Measurements from ENCODE around the gene BTBD10. TPM values are rescaled to one million over a fixed set of nuclear protein-coding genes. Genes with fewer than 3 reads are reported as not detected.

BTBD10 gene
- polyA plus RNA-seq, 1 donor from 2014 or later, result 143 TPM

DNA sequence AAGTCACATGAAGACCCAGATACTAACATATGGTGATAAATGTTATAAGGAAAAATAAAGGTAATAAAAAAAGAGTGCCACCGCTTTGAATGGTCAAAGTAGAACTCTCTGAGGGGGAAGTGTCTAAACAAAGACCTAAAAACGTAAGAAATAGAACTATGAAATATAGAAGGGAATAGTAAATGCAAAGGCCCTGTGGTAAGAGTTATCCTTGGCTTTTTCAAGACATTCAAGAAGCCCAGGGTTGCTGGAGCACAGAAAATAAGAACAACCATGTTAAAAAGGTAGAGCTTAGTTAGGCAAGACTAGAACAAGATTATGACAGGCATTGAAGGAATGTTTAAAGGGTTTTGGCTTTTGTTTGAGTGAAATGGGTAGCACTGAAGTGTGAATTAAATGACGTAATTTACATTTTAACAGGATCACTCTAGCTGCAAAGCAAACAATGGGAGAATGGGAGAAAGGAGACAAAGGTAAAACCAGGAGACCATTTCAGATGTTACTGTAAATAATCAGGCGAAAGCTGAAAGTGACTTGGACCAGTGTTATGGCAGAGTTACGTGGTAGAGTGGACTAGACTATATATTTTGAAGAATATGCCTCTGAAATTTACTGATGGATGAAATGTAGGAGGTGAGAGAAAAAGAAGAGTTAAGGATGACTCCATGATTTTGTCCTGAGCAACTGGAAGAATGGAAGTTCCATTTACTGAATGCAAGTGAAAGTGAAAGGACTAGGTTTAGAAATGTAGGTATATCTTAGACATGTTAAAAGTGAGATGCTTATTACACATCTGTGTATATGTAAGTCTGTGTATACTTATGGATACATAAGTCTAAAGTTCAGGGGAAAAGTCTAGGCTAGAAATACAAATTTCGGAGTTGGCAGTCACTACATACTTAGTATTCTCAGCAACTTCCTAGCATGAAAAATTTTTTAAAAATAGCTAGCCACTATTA, 28.5 kb downstream of the BTBD10 start:
- Histone ChIP-seq H2AFZ (ENCODE audit: low read depth, low read length) (no peak overlapping the region), H3K4me3 (ENCODE audit: low read length) (no peak overlapping the region), H3K9me2 (ENCODE audit: insufficient read depth, low read length) (no peaks in the 10 kb centered on the region), H3F3A (ENCODE audit: insufficient read depth, low read length, poor library complexity, severe bottlenecking) (no peaks in the 10 kb centered on the region), H3K9ac (ENCODE audit: low read length) (no peak overlapping the region), H3K27ac (ENCODE audit: low read length) (no peak overlapping the region), H3K36me3 (ENCODE audit: insufficient read depth, low read length) (no peaks in the 10 kb centered on the region), H3K9me3 (ENCODE audit: low read length) (no peaks in the 10 kb centered on the region), H3K79me2 (replicated peaks; ENCODE audit: insufficient read depth, low read length) (peaks cover 10% of the 10 kb centered on the region), H3K27me3 (ENCODE audit: insufficient read depth, low read depth, low read length) (no peaks in the 10 kb centered on the region), H4K20me1 (ENCODE audit: insufficient read depth) (no peaks in the 10 kb centered on the region), H3K4me2 (ENCODE audit: low read length) (no peak overlapping the region)
- TF ChIP-seq, protein P1, sequence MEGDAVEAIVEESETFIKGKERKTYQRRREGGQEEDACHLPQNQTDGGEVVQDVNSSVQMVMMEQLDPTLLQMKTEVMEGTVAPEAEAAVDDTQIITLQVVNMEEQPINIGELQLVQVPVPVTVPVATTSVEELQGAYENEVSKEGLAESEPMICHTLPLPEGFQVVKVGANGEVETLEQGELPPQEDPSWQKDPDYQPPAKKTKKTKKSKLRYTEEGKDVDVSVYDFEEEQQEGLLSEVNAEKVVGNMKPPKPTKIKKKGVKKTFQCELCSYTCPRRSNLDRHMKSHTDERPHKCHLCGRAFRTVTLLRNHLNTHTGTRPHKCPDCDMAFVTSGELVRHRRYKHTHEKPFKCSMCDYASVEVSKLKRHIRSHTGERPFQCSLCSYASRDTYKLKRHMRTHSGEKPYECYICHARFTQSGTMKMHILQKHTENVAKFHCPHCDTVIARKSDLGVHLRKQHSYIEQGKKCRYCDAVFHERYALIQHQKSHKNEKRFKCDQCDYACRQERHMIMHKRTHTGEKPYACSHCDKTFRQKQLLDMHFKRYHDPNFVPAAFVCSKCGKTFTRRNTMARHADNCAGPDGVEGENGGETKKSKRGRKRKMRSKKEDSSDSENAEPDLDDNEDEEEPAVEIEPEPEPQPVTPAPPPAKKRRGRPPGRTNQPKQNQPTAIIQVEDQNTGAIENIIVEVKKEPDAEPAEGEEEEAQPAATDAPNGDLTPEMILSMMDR (IDR thresholded peaks at IDR 0.05; ENCODE audit: poor library complexity, severe bottlenecking), result no peak
- TF ChIP-seq TAF1 (IDR thresholded peaks at IDR 0.05; ENCODE audit: low read depth) (no peak), MXI1 (conservative IDR thresholded peaks at IDR 0.05; ENCODE audit: poor library complexity, severe bottlenecking) (no peak), EZH2 (IDR thresholded peaks at IDR 0.05; ENCODE audit: borderline replicate concordance, insufficient read depth, low read length, poor library complexity, severe bottlenecking) (no peak), POLR2AphosphoS5 (IDR thresholded peaks at IDR 0.05) (no peak), EP300 (conservative IDR thresholded peaks at IDR 0.05; ENCODE audit: poor library complexity, severe bottlenecking) (no peak), RAD21 (conservative IDR thresholded peaks at IDR 0.05) (no peak), SMC3 (conservative IDR thresholded peaks at IDR 0.05; ENCODE audit: poor library complexity) (no peak)
- TF ChIP-seq, protein P2, sequence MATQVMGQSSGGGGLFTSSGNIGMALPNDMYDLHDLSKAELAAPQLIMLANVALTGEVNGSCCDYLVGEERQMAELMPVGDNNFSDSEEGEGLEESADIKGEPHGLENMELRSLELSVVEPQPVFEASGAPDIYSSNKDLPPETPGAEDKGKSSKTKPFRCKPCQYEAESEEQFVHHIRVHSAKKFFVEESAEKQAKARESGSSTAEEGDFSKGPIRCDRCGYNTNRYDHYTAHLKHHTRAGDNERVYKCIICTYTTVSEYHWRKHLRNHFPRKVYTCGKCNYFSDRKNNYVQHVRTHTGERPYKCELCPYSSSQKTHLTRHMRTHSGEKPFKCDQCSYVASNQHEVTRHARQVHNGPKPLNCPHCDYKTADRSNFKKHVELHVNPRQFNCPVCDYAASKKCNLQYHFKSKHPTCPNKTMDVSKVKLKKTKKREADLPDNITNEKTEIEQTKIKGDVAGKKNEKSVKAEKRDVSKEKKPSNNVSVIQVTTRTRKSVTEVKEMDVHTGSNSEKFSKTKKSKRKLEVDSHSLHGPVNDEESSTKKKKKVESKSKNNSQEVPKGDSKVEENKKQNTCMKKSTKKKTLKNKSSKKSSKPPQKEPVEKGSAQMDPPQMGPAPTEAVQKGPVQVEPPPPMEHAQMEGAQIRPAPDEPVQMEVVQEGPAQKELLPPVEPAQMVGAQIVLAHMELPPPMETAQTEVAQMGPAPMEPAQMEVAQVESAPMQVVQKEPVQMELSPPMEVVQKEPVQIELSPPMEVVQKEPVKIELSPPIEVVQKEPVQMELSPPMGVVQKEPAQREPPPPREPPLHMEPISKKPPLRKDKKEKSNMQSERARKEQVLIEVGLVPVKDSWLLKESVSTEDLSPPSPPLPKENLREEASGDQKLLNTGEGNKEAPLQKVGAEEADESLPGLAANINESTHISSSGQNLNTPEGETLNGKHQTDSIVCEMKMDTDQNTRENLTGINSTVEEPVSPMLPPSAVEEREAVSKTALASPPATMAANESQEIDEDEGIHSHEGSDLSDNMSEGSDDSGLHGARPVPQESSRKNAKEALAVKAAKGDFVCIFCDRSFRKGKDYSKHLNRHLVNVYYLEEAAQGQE (IDR thresholded peaks at IDR 0.05; ENCODE audit: borderline replicate concordance), result no peak

DNA sequence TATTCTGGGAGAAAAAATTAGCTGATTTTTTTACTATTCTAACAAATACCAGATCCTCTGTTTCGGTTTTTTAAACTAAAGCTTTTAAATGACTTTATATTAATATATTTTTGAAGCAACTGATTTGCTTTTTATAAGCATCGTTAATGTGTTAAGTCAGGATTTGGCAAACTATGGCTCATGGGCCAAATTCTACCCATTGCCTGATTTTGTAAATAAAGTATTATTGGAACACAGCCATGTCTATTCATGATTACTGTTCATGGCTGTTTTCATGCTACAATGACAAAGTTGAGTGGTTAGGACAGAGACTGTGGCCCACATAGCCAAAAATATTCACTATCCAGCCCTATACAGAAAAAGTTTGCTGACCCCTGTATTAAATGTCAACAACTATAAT, 29.6 kb downstream of the BTBD10 start:
- Histone ChIP-seq H3K4me3 (ENCODE audit: low read length) (no peak overlapping the region), H3K9me3 (ENCODE audit: low read length) (no peaks in the 10 kb centered on the region), H3K9me2 (ENCODE audit: insufficient read depth, low read length) (no peaks in the 10 kb centered on the region), H3K27ac (ENCODE audit: low read length) (no peak overlapping the region), H3F3A (ENCODE audit: insufficient read depth, low read length, poor library complexity, severe bottlenecking) (no peaks in the 10 kb centered on the region), H3K9ac (ENCODE audit: low read length) (no peak overlapping the region), H2AFZ (ENCODE audit: low read depth, low read length) (no peak overlapping the region), H3K4me2 (ENCODE audit: low read length) (no peak overlapping the region), H3K36me3 (ENCODE audit: insufficient read depth, low read length) (no peaks in the 10 kb centered on the region), H3K79me2 (replicated peaks; ENCODE audit: insufficient read depth, low read length) (peaks cover 9% of the 10 kb centered on the region), H3K27me3 (ENCODE audit: insufficient read depth, low read depth, low read length) (no peaks in the 10 kb centered on the region), H4K20me1 (ENCODE audit: insufficient read depth) (no peaks in the 10 kb centered on the region)
- TF ChIP-seq POLR2AphosphoS5 (IDR thresholded peaks at IDR 0.05) (no peak), EZH2 (IDR thresholded peaks at IDR 0.05; ENCODE audit: borderline replicate concordance, insufficient read depth, low read length, poor library complexity, severe bottlenecking) (no peak), EP300 (conservative IDR thresholded peaks at IDR 0.05; ENCODE audit: poor library complexity, severe bottlenecking) (no peak), SMC3 (conservative IDR thresholded peaks at IDR 0.05; ENCODE audit: poor library complexity) (no peak), MXI1 (conservative IDR thresholded peaks at IDR 0.05; ENCODE audit: poor library complexity, severe bottlenecking) (no peak), RAD21 (conservative IDR thresholded peaks at IDR 0.05) (no peak), TAF1 (IDR thresholded peaks at IDR 0.05; ENCODE audit: low read depth) (no peak)
- TF ChIP-seq, protein P2 (IDR thresholded peaks at IDR 0.05; ENCODE audit: borderline replicate concordance), result no peak
- TF ChIP-seq, protein P1 (IDR thresholded peaks at IDR 0.05; ENCODE audit: poor library complexity, severe bottlenecking), result no peak

Data from neural cell (in vitro differentiated cells).